Frontal cortex (tissue), 4 donors: Measurements from ENCODE around the gene C16orf89. TPM values are rescaled to one million over a fixed set of nuclear protein-coding genes. Genes with fewer than 3 reads are reported as not detected.

Experiments
- DNase-seq, 2 donors: peaks; one replicate each; pipeline ENCODE4 v3.0.0; 2012; ENCODE audit warnings: low spot score in 2 of 2
- FAIRE-seq: peaks from 2 replicates; lab custom pipeline; 2012; peaks lifted over from hg19 to GRCh38; lab: Jason Lieb, UNC
- total RNA-seq: library from RNA; depleted of rRNA; stranded (reverse); fragments of >200 nt; gene quantifications from one replicate; pipeline ENCODE4 v1.2.3, GENCODE V29; 2014
- donor health status: control.
- donor health status: control.
- donor health status: control.

The C16orf89 gene
- total RNA-seq, 1 donor from 2014 or later: 3.3 TPM

DNA sequence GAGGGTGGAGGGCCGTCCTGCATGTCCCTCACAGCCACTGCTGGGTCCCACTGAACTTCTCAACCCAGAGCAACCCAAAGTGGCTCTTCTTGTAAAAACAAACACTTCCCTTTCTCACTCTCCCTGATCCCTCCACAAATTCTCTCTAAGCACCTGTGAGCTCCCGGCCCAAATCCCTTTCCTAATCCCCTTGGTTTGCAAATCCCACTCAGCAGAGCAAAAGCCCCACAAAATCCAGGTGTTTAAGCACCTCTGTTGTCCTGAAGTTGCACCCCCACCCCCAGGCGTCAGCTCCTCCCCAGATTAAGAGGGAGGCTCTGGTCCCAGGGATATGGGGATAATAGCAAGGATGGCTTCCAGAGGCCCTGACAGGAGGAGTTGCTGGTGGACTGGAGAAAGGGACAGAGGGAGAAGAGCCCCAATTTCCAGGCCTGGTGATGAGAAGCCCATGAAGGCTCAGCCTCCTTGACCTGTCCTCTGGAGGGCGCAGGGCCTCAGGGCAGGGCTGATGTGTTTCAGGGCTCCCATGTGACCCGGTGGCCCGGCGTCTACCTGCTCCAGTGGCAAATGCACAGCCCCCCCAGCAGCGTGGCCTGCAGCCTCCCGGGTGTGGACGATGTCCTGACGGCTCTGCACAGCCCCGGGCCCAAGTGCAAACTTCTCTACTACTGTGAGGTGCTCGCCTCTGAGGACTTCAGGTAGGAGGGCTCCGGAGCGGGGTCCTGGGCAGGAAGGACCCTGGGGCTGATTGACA is 55.0 kb downstream of the C16orf89 start:
- FAIRE-seq: no peak
- DNase-seq: no peak

DNA sequence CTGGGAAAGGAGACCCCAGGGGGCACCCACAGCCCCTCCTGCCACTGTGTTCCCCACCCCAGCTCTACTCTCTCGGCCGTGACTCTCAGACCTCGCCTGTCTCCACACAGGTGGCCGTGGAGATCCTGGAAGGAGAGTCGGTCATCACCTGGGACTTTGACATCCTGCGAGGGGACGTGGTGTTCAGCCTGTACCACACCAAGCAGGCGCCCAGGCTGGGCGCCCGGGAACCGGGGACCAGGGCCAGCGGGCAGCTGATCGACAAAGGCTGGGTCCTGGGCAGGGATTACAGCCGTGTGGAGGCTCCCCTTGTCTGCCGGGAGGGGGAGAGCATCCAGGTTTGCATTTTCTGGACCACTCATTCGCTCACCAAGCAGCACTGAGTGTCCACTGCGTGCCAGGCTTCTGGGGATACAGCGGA is 57.4 kb downstream of the C16orf89 start:
- FAIRE-seq (no peak), DNase-seq (no peak)

DNA sequence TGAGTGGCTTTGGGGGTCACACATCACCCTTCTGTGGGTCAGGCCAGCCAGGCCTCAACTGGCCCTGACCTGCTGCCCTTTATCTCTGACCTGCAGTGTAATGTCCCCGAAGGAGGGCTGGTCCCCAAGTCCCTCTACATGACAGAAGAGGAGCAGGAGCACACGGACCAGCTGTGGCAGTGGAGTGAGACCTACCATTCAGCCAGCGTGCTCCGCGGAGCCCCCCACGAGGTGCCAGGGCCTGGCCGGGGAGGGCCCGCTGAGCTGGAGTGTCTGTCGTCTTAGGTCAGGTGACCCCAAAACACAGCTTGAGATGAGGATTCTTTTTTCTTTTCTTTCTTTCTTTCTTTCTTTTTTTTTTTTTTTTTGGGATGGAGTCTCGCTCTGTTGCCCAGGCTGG is 58.5 kb downstream of the C16orf89 start:
- DNase-seq (no peak), FAIRE-seq (no peak)

DNA sequence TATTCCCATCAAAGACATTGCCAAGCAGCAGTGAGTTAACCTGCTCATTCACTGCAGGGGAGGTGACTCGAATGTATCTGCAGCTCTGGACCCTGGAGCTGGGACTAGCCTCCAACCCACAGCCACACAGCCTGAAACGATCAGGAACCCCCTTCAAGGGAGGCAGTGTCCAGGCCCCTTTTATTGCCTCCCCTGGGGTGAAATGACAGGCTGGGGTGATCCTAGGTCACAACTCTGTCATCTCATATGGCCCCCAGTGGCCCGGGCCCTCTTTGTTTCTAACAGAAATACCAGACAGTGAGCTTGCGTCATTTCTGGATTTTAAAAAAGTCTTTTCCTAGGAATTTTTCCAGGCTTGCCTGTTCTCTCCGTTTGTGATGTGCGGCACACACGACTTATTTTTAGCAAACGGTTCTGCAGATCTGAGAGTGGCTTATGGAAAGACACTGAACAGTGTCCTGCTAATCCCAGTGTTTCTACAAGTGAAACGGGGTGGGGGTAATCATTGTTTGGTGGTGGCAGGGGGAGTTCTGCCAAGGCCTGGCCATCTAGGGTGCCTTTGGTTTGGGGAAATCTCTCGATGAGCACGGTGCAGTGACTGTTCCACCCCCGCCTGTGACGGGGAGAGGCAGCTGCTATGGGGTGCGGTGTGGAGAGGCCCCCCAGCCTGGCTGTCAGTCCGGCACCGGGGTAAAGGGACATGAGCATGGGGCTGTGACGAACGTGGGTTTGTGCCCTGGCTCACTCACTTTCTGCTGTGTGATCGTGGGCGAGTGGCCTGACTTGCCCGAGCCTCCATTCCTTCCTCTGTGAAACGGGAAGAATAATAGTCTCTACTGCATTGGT is 59.2 kb downstream of the C16orf89 start:
- peak in 1 of 2 donors; percentile 53 for DNase-seq
- no peak for FAIRE-seq

DNA sequence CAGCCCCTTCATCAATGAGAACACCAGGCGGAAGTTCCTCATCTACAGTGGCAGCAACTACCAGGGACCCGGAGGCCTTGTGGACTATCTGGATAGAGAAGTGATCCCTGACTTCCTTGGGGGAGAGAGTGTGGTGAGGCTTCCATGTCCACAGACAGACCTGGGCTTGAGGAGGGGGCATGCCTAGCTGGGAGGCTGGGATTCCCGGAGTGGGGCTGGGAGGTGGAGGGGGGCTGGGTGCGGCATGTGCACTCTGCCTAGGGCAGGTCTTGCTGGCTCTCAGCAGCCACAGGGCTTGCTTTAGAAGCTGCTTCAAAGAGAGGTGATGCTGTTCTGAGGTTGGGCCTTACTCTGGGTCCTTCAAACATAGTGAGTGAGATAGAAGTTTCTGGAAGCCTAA is 59.8 kb downstream of the C16orf89 start:
- FAIRE-seq (no peak), DNase-seq (no peak)

DNA sequence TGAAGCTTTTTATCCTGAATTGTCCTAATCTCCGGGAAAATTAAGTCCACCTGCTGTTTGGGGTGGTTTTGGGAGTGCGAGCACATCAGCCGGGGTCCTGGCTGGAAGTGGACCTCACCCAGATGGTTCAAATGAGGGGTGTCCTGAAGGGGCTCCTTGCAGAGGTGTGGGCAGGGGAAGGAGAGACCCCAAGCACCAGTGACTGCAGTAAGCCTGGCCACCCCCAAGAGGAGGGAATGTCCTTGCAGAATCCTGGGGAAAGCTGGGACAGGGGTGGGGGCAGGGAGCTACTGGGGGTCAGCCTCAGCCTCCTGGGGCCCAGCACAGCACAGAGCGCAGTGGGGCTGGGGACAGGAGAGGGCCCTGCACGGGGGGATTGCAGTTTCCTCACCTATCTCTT is 61.4 kb downstream of the C16orf89 start:
- DNase-seq (no peak), FAIRE-seq (no peak)

DNA sequence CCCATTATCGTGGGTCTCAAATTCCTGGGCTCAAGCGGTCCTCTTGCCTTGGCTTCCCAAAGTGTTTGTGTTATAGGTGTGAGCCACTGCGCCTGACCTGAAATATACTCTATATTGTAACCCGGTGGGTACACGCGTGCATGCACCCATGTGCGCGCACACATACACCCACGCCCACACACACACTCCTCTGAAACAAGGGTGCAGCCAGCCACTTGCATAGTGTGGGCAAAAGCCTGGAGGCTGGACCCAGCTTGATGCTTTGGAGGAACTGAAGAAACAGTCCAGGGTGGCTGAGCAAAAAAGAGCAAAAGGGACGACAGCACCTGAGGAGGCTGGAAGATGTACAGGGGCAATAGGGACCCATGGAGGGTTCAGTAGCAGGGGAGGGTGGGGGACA is 61.9 kb downstream of the C16orf89 start:
- FAIRE-seq (no peak), DNase-seq (no peak)

DNA sequence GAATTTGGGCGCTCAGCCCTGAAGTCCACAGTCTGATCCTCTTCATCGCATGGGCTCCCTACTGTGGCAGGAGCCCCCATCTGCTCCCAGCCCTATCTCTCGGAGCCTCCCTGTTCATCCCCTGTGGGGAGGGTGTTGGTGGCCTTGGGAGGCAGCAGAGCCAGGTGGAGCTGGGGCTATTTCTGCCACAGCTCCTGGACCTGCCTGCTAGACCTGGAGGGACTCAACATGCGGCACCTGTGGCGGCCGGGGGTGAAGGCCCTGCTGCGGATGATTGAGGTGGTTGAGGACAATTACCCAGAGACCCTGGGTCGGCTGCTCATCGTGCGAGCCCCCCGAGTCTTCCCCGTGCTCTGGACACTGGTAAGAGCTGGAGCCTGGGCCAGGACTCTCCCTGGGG is 62.5 kb downstream of the C16orf89 start:
- FAIRE-seq (no peak), DNase-seq (no peak)

DNA sequence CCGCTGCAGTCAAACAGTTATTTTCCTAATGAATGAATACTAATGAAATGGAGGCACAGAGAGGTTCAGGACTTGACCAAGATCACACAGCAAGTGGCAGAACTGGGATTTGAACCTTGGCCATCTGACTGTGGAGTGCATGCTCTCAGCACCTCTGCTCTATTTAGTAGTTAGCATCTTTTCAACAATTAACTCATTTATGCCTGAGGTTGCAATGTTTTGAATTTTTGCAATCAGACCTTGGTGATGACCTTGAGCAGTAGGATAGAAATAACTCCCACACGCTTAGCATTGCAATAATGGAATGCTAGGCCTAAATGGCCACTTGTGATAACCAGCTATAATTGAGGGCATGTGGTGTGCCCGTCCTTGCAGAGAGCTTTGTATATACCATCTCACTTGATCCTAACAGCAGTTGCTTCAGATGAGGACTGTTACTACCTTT is 63.0 kb downstream of the C16orf89 start:
- FAIRE-seq: no peak
- DNase-seq: no peak

DNA sequence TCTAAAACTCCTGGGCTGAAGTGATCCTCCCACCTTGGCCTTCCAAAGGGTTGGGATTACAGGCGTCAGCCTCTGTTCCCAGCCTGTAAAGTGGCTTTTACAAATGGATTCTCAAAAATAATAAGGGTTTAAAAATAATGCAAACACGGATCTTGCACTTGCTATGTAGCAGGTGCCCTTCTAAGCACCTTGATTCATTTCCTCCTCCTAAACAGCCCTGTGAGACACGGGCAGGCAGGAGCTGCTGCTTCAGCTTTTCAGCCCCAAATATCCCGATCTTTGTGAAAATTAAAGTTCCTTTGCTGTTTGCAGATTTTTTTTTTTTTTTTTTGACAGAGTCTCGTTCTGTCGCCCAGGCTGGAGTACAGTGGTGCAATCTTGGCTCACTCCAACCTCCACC is 63.8 kb downstream of the C16orf89 start:
- DNase-seq (no peak), FAIRE-seq (no peak)

DNA sequence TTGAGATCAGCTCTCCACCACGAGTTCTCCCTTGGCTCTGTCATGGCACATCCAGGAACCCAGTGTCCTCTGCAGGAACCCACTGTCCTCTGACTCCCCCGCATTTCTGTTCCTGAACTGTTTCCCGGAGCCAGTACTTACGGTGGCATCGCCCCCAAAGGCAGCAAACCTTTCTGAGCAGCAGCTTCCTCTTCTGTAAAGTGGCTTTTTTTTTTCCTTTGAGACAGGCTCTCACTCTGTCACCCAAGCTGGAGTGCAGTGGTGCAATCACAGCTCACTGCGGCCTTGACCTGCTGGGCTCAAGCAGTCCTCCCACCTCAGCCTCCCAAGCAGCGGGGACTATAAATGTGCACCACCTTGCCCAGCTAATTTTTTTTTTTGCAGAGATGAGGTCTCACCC is 64.2 kb downstream of the C16orf89 start:
- FAIRE-seq (no peak), DNase-seq (no peak)

DNA sequence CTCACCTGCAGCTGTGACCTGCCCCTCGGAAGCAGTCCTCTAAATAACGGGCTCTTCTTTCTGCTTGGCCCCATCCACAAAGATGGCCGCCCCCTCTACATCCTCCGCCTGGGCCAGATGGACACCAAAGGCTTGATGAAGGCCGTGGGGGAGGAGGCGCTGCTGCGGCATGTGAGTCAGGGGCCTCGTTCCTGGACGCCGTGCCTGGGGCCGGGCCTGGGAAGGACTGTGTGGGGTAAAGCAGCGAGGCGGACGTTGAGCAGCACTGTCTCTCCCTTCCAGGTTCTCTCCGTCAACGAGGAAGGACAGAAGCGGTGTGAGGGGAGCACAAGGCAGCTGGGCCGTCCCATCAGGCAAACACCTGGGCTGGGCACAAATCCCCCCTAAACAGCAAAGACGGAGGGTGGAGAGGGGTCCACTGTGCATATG is 65.2 kb downstream of the C16orf89 start:
- FAIRE-seq: no peak
- DNase-seq: no peak

DNA sequence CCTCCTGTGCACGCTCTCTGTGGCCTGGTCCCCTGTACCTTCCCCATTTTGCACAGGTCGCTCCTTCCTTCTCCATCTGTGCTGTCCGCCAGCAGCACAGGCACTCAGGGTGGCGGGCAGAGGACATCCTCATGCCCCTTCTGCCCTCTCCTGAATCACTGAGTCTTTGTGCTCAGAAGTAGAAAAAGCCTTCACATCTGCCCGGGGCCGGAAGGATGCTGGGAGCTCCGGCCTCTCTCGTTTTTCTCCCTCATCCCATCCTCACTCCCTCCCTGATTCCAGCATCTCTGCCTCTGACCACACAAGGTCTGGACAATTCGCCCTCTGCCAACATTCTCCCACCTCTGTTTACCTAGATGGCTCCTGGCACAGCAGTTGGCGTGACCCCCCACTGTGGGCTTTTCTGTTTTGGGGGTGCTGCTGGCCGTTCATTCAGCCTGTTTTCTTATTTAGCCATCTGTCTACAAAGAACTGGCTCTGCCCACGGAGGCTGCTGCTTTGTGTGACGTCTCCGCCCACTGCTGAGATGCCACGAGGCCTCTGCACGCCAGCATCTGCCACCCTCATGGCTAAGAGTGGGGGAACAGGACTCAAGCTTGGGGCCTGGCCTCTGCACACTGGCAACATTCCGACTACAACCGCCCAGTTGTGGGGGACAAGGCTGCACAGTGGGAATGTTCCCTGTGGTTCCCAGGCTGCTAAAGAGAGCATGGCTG is 70.9 kb downstream of the C16orf89 start:
- DNase-seq: peak in 1 of 2 donors; percentile 66
- FAIRE-seq: no peak

Other genes with a start within 250 kb of the C16orf89 start
- gene GLYR1, start 218.7 kb downstream of the C16orf89 start, total RNA-seq: 66.4 TPM
- 12.2 TPM for gene UBN1, start 218.5 kb downstream of the C16orf89 start, total RNA-seq
- gene PPL, start 128.8 kb downstream of the C16orf89 start, total RNA-seq: 0.82 TPM
- 0.41 TPM for gene SEC14L5, start 107.6 kb downstream of the C16orf89 start, total RNA-seq
- 14.7 TPM for gene NAGPA, start 32.0 kb downstream of the C16orf89 start, total RNA-seq
- gene ALG1, start 5.9 kb upstream of the C16orf89 start, total RNA-seq: 11.4 TPM
- 4.1 TPM for gene EEF2KMT, start 31.8 kb upstream of the C16orf89 start, total RNA-seq